ENCODE measurements around the gene SLC35D1. TPM values are rescaled to one million over a fixed set of nuclear protein-coding genes. Genes with fewer than 3 reads are reported as not detected.
A peak's percentile ranks its signal among the peaks of the same experiment; 100 is the strongest.

SLC35D1 gene
- total and polyA plus RNA-seq, 9 of the 15 experiments (the other 6 are each of a cell fraction or from before 2014, with no cell fraction given) = 2.3 to 10.4 (median 6.4) TPM

GRCh38 chr1:67100833-67101232 lies 46.9 kb upstream of the SLC35D1 start:
- no peaks in the 10 kb centered on the region for H3K9me3 ChIP-seq (replicated peaks; ENCODE audit: control insufficient read depth, insufficient read depth, low read depth, low read length)
- H3K4me2 ChIP-seq (ENCODE audit: insufficient read depth, low read length) = no peak overlapping the region
- WGBS (ENCODE audit: insufficient coverage, low coverage, missing lambda C conversion rate) = 5% methylated on average over 3 of the region's 3 CpGs
- H3K9ac ChIP-seq (ENCODE audit: insufficient read depth in 1 of 2, low read depth in 2 of 2, low read length in 2 of 2) = no peak overlapping the region; a peak in 1 of 4 replicates
- H3K27ac ChIP-seq (ENCODE audit: extremely low read depth, low read depth, low read length) = peak overlapping the region; percentile 14; the same call in 1 of the 3 replicates
- no peak overlapping the region for H3K4me3 ChIP-seq
- POLR2A ChIA-PET = no interaction called here
- intact Hi-C loops (cut with micrococcal nuclease) (loop anchor here (5.0 kb wide), 1 partner anchor 41 kb away; no protein-coding TSS in a partner anchor), in situ Hi-C loops (cut with MboI) (no loop called here)
- peak overlapping the region; percentile 73 for H2AFZ ChIP-seq (ENCODE audit: low read depth, low read length)
- FAIRE-seq (no peak), ATAC-seq (peak; percentile 57), DNase-seq (ENCODE audit: extremely low read depth in 1 of 4, low spot score in 3 of 4) (no peak)
- CTCF ChIA-PET (ENCODE audit: low intra/inter-chr PET ratio) = no interaction called here
- H3K4me1 ChIP-seq (replicated peaks in 1 of 2; ENCODE audit: control insufficient read depth in 2 of 2, insufficient read depth in 2 of 2, low read length in 2 of 2) = peaks cover 0 to 12% of the 10 kb centered on the region in 2 experiments; a peak in 2 of 5 replicates
- no peaks in the 10 kb centered on the region for H3K9me1 ChIP-seq (ENCODE audit: control insufficient read depth, insufficient read depth, low read length)
- no peak for TF ChIP-seq ZNF398 (CRISPR knock-in tag; IDR thresholded peaks at IDR 0.05)
- peak; percentile 49; the same call in 1 of the 2 replicates for TF ChIP-seq HMBOX1 (IDR thresholded peaks at IDR 0.05)
- no peaks in the 10 kb centered on the region for H4K20me1 ChIP-seq (replicated peaks; ENCODE audit: control insufficient read depth, insufficient read depth, low read length)
- H3K36me3 ChIP-seq (ENCODE audit: control insufficient read depth, insufficient read depth, low read length) = no peaks in the 10 kb centered on the region
- no peaks in the 10 kb centered on the region for H3K27me3 ChIP-seq (ENCODE audit: control insufficient read depth in 2 of 2, insufficient read depth in 2 of 2, low read length in 2 of 2)
- no peaks in the 10 kb centered on the region for H3K79me2 ChIP-seq (ENCODE audit: control insufficient read depth, insufficient read depth, low read length)
- BruUV-seq (replicated peaks) = no TSS peak

GRCh38 chr1:67097305-67097704 lies 43.4 kb upstream of the SLC35D1 start:
- no peaks in the 10 kb centered on the region for H3K79me2 ChIP-seq (ENCODE audit: control insufficient read depth, insufficient read depth, low read length)
- no peak overlapping the region for H3K4me3 ChIP-seq
- ChIA-PET CTCF (ENCODE audit: low intra/inter-chr PET ratio) (no interaction called here), POLR2A (no interaction called here)
- peaks cover 0 to 12% of the 10 kb centered on the region in 2 experiments; a peak in 2 of 5 replicates for H3K4me1 ChIP-seq (replicated peaks in 1 of 2; ENCODE audit: control insufficient read depth in 2 of 2, insufficient read depth in 2 of 2, low read length in 2 of 2)
- DNase-seq (ENCODE audit: extremely low read depth in 1 of 4, low spot score in 3 of 4) = no peak
- H3K27ac ChIP-seq (ENCODE audit: extremely low read depth, low read depth, low read length) = no peak overlapping the region
- H3K9me3 ChIP-seq (replicated peaks; ENCODE audit: control insufficient read depth, insufficient read depth, low read depth, low read length) = no peaks in the 10 kb centered on the region
- no peak overlapping the region for H3K9ac ChIP-seq (ENCODE audit: insufficient read depth in 1 of 2, low read depth in 2 of 2, low read length in 2 of 2)
- peak overlapping the region; percentile 42 for H2AFZ ChIP-seq (ENCODE audit: low read depth, low read length)
- no peak for FAIRE-seq
- no peaks in the 10 kb centered on the region for H3K9me1 ChIP-seq (ENCODE audit: control insufficient read depth, insufficient read depth, low read length)
- H3K36me3 ChIP-seq (ENCODE audit: control insufficient read depth, insufficient read depth, low read length) = no peaks in the 10 kb centered on the region
- no peak for ATAC-seq
- no peaks in the 10 kb centered on the region for H4K20me1 ChIP-seq (replicated peaks; ENCODE audit: control insufficient read depth, insufficient read depth, low read length)
- H3K27me3 ChIP-seq (ENCODE audit: control insufficient read depth in 2 of 2, insufficient read depth in 2 of 2, low read length in 2 of 2) = no peaks in the 10 kb centered on the region
- in situ Hi-C loops (cut with MboI) (no loop called here), intact Hi-C loops (cut with micrococcal nuclease) (no loop called here)
- H3K4me2 ChIP-seq (ENCODE audit: insufficient read depth, low read length) = no peak overlapping the region
- BruUV-seq (replicated peaks) = no TSS peak
- TF ChIP-seq CEBPB (tag; IDR thresholded peaks at IDR 0.05) = no peak
- no peak for TF ChIP-seq ZNF232 (CRISPR knock-in tag; IDR thresholded peaks at IDR 0.05)
- TF ChIP-seq GABPB1 (CRISPR knock-in tag; IDR thresholded peaks at IDR 0.05) = no peak
- no peak for TF ChIP-seq E4F1 (CRISPR knock-in tag; IDR thresholded peaks at IDR 0.05; ENCODE audit: borderline replicate concordance)
- no peak for TF ChIP-seq ZNF512 (tag; IDR thresholded peaks at IDR 0.05)
- TF ChIP-seq MTA3 (IDR thresholded peaks at IDR 0.05; ENCODE audit: borderline replicate concordance) = no peak
